ENCODE measurements around the gene GPSM1.

Gene GPSM1

DNA sequence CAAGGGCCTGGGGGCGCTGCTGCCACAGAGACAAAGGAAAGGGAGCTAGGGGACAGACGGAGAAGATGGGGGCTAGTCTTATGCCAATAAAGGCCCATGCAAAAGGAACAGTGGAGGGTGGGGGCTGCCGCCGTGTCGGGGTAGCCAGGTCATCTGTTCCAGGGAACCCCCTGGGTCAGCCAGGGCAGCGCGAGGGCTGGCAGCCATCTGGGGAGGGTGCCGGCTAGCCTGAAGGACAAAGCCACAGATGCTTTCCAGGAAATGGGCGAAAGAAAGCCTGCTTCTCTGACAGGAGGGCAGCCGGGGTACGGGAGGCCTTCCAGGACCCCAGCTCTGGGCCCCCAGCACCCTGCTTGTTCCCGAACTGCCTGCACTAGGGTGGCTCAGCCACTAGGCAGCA lies 47.8 kb downstream of the GPSM1 start:
- DNase-seq (ENCODE audit: low read depth in 2 of 2) = no peak

DNA sequence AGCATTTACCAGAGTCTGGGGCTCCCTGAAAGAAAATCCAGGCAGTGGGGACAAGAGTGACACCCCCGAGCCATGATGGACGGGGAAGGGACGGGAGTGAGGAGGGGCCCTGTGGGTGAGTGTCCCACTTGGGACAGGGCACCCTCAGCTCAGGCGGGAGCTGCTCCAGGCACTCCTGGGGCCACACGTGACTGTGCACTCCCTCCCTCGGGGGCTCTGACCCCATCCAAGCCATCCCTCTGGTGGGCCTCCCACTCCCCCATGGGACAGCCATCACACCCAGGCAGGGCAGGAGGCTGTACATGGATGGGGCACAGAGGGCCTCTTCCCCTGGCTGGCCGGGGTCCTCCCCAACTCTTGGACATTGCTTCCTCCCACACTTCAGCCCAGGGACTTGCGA lies 49.1 kb downstream of the GPSM1 start:
- no peak for DNase-seq (ENCODE audit: low read depth in 2 of 2)

DNA sequence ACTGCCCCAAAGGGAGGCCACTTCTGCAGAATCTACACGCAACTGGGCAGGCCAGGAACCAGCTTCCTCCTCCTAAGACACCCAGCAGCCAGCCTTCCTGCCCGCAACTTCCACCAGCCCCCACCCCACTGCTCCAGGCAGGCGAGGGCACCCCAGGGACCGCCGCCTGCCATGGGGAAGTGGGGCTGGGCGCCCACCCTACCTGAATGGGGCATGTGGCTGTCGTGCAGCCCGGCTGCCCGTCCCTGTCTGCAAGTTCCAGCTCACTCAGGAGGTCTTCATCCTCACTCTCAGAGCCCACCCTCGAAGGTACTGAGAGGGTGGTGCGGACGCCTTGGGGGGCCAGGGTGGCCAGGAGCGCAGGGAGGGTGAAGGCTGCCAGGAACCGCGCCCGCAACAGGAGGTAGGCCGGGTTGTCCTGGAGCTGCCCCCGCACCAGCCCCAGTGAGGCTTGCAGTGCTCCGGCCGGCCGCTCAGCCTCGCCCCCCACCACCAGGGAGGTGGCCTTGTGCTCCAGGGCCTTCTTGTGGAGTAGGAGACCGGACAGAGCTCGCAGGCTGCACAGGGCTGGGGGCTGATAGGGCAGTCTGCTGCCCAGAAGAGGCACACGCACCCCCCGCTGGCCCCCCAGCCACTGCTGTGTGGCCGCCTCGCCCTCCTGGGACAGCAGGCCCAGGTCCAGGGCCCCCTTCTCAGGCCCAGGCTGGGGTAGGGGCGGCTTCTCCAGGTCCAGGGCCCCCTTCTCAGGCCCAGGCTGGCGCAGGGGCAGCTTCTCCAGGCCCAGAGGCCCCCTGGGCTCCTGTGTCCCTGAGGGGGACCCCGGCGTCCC lies 50.2 kb downstream of the GPSM1 start:
- no peak for DNase-seq (ENCODE audit: low read depth in 2 of 2)

DNA sequence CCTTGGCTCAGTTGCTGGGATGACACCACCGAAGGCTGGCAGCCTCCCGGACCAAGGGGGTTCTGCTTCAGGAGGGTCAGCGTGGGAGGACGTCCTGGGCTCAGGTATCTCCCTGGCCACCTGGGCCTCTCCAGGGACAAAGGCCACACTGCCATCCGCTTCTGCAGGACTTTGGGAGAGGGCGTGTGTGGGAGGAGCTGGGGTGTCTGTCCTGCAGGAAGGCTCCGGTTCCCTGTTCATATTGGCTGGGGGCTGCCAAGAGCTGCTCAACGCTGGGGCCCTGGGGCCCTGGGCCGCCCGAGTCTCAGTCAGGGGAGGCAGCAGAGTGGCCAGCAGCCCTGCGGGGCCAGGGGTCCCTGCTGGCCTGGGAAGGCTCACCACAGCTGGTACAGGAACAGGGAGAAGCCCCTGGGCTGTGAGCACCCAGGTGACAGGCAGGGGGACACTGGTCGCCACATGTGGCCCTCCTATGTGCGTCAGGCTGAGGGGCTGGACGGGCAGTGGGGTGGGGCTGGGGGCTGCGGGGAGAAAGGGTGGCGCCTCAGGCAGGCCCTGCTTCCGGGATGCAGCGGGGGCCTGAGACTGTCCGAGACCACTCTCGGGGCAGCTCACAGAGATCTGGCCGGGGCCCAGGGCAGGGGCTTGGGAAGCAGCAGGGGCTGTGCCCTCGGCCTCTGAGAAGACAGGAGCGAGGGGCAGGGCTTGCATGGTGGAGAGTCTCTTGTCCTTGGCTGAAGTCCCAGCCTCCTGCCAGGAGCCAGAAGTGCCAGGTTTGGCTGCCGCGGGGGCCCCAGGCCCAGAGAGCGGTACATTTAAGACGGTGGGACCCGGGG lies 51.0 kb downstream of the GPSM1 start:
- DNase-seq (ENCODE audit: low read depth in 2 of 2) = no peak

DNA sequence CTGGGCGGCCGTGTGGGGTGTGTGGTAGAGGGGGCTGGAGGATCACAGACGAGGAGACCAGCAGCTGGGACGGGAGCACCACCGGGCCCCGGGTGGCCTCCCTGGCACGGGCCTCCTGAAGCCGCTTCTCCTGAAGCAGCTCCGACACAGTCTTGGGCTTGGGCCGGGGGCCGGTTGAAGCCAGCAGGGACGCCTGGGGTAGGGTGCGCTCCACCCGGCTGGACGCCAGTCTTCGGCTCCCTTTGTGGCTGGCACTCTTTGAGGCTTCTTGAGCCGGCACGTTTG lies 51.6 kb downstream of the GPSM1 start:
- no peak for DNase-seq (ENCODE audit: low read depth in 2 of 2)

DNA sequence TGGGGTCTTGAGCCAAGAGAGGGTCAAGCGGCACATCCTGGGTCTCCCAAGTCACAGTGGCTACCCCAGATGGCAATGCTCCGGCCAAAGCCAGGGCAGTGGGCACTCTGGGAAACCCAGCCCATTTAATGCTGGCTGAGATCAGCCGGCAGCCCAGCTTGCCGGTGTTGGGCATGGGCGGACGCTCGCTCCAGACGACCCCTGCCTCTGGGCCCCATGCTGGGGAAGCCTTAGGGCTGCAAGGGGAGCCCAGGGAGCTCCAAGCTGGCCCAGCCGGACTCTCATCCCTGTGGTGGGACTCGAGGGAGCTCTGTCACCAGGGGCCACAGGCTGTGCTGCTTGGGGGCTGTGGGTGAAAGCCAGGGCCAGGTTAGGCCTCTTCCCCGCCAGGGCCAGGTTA lies 52.1 kb downstream of the GPSM1 start:
- no peak for DNase-seq (ENCODE audit: low read depth in 2 of 2)

DNA sequence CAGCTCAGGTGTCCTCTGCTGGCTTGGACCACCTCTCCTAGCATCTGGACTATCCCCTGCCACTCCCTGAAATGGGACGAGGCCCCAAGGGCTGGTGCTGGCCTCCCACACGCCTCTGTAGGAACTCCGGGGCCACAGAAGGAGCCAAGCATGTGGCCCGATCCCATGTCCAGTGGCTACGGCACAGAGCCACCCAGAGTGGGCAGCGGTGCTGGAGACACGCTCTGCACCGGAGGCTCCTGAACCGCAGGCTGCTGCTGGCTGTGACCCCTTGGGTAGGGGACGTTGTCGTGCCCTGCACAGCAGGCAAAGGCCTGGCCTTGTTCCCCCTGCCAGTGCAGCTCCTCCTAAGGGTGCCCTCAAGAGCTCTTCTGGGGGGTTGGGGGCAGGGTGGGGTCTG lies 52.6 kb downstream of the GPSM1 start:
- DNase-seq (ENCODE audit: low read depth in 2 of 2) = no peak

DNA sequence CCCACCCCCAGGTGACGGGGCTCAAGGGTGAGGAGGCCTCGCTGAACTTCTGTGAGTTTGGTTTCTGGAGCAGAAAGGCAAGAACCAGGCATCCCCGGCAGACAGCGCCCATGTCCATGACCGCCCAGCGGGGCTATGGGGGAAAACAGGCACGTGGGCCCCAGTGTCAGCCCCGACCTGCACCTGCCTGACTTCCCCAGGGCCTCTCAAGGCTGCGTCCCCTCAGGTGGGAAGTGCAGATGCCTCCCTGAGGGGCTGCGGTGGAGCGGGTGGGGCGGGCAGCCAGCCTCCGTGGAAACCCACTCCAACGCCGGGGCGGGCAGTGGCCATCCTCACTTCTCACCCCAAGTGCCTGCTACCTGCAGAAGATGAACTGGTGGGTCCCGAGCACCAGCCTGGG lies 53.0 kb downstream of the GPSM1 start:
- no peak for DNase-seq (ENCODE audit: low read depth in 2 of 2)

DNA sequence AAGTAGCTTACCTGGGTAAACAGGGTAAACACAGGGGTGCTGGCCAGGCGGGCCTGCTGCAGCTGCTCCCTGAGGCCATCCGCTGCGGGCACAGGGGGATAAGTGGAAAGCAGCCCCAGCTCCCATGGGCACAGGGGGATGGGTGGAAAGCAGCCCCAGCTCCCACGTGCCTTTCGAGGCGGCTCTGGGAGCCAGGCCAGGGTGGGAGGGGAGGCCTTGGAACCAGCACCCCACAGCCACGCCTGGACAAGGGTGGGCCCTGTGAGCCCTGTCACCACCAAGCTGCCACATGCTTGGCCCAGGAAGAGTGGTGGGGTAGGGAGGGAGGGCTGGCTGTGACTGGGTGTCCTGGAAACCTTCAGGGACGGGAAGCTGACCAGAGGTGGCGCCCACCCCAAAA lies 54.0 kb downstream of the GPSM1 start:
- no peak for DNase-seq (ENCODE audit: low read depth in 2 of 2)

DNA sequence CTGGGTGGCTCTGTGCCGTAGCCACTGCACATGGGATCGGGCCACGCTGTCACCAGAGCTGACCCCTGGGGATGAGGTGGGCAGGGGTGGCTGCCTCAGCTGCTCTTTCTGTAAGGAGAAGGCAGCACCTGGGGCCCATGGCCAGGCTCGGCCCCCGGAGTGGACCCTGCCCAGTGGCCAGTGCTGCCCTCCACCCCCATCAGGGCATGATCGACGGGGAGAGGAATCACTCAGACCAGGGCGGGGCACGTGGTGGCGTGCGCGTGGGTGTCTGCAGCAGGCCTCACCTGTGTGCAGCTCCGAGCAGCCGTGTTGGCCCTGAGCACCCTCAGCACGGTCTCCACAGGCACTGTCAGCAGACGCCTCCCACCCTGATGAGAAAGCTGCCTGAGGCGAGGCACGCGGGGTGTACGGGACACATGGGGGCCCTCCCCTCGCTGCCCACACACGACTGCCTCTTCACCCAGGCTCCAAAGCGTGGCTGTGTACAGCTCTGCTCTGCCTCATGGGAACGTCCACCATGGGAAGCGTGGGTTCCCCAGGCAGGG lies 54.7 kb downstream of the GPSM1 start:
- DNase-seq (ENCODE audit: low read depth in 2 of 2) = no peak

DNA sequence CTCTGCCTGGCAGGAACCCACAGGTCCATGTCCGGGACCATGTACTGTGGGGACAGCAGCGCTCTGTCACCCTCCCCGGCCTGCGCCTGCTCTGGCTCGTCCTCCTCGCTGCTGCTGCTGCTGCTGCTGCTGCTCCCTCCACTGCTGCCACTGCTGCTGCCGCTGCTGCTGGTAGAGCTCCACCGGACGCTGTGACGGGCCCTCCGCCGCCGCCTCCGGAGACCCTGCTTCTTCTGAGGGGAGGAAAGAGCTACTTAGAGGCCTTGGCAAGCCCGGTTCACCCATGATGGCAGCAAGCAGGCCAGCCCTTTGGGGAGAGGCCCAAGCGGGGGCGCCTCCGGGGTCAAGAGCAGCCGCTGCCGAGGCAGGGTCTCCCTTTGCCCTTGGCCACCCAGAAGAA lies 56.1 kb downstream of the GPSM1 start:
- no peak for DNase-seq (ENCODE audit: low read depth in 2 of 2)

DNA sequence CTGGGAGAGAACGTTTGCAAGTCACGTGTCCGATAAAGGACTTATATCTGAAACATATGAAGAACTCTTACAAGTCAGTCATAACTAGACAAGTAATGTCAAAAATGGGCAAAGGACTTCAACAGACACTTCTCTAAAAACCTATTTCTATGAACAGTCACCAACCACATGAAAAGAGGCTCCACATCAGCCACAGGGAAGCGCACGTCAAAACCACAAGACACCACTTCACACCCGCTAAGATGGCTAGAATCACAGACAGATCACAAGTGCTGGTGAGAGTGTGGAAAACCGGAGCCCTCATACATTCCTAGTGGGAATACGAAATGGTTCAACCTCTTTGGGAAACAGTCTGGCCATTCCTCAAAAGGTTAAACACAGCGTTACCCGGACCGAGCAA lies 57.7 kb downstream of the GPSM1 start:
- peak in 1 of 2 donors; percentile 25 for DNase-seq (ENCODE audit: low read depth in 2 of 2)

DNA sequence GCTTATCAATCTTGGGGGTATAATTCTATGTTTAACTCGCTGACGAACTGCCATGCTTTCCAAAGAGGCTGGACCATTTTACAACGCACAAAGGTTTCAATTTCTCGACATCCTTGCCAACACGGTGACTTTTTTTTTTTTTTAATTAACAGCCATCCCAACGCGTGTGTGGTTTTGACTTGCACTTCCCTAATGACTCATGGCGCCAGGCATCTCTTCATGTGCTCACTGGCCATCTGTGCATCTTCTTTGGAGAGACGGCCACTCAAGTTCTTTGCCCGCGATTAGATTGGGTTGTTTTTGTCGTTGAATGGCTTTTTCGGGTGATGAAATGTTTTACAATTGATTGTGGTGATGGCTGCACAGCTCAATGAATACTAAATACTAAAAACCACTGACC lies 58.7 kb downstream of the GPSM1 start:
- DNase-seq (ENCODE audit: low read depth in 2 of 2) = no peak

DNA sequence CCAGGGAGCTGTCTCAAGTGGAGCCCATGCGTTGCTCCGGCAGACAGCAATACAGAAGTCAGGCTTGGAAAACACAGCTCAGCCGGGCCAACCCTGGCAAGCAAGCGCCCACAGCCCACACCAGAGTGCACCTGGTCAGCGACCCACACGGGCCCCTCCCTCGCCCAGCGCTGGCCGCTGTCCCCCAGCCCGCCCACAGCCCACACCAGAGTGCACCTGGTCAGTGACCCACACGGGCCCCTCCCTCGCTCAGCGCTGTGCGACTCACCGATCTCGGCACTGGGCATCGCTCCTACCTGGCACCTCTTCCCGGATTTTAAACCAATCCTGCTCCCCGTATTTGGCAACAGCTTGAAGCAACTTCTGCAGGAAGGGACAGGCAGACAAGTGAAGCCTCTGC lies 59.9 kb downstream of the GPSM1 start:
- DNase-seq (ENCODE audit: low read depth in 2 of 2) = no peak

DNA sequence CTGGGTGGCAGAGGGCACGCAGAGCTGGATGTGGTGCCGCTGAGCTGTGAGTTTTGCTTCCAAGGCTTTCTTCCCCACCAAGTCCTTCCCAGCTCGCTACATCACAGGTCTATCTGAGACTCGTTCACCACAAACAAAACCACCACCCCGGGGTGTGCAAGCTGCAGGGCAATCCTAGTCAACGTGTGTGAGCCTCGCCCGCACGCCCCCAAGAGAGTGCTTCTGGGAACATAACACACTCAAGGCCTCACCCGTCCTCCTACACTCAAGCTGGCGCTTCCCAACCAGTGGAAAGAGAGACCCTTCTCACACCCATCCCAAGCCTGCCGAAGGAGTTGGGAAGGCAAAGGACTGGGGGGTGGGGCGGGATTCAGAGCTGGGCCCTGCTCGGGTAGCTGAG lies 62.1 kb downstream of the GPSM1 start:
- DNase-seq (ENCODE audit: low read depth in 2 of 2) = no peak

DNA sequence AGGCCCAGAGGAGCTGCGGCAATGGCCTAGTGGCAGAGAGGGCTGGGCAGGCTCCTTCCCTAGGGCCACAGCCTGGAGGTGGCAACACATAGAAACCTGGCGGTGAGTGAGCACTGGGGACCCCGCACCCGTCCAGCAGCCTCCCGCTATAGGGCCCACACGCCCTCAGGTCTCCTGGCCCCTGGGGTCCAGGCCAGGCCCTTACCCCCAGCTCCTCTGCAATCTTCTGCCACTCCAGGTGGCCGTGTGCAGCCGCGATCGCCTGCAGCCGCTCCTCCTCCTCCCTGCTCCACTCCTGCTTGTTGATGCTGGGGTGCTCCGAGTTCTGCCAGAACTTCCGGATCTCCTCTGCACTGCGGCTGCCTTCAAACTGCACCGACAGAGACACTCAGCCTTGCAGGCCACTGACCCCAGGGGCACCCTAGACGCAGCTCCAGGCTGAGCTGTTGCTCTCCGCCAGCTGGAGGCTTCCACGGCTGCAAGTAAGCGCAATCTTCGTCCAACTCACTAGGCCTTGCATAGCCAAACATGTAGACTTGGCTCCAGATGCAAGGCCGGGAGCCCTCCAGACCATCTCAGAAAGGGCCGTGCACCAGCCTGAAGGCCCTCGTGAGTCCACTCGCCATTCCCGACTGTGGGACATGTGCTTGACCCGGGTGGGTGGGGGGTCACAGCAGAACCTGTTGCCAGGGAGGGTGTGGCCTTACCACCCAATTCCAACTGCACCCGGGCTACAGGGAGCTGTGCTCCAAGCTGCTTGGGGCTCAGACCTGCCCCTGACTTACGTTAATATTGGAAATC lies 64.6 kb downstream of the GPSM1 start:
- DNase-seq (ENCODE audit: low read depth in 2 of 2) = no peak

DNA sequence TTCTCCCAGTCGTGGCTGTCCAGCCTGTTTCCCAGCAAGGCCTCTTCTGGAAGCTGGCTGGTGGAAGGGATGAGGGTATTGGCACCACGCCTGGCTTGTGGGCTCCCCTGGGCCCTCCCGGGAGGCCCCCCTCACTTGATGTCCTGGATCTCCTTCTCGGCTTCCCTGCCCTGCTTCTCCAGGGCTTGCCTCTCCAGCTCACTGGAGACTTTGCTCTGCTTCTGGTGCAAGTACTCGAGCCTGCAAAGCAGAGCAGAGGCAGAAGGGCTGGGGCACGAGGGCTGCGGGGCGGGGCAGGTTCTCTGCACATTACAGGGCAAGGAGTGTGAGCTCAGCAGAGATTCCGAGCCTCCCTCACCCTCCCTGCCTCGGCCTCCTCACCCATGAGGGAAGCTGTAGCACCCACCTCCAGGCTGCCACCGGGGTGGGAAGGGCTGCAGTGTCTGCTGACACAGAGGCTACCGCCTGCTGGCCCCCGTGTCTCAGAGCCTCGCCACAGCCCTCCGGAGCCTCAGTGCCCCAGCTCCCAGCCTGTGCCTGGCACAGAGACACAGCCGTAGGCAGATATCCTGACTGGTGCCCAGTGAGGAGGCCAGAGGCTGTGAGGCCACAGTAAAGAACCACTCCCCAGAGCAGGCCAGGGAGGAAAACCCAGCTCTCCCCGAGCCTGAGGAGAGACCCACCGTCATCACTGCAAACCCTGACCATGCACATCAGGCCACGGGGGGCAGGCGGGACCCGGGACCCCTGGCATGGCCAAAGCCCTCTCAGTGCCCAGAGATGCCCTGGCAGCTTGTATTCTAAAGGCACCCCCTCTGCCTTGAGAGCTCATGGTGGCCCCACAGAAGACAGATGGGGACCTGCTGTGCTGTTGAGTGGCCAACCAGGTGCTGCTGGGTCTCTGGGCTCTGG lies 65.5 kb downstream of the GPSM1 start:
- DNase-seq (ENCODE audit: low read depth in 2 of 2) = no peak

DNA sequence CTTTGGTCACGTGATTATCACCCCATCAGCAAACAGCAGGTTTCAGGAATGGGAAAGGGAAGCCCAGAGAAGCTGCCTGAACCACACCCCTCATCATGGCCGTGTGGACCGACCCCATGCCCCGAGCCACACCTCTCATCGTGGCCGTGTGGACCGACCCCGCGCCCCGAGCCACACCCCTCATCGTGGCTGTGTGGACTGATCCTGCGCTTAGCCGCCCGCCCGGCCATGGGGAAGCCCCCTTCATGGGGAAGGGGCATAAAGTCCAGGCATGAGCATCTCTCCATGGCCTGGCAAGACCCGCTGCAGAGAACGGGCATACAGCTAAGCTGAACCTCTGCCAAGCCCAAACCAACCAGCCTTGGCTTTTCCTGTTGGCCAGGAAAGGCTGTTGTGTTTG lies 66.2 kb downstream of the GPSM1 start:
- DNase-seq (ENCODE audit: low read depth in 2 of 2) = no peak

DNA sequence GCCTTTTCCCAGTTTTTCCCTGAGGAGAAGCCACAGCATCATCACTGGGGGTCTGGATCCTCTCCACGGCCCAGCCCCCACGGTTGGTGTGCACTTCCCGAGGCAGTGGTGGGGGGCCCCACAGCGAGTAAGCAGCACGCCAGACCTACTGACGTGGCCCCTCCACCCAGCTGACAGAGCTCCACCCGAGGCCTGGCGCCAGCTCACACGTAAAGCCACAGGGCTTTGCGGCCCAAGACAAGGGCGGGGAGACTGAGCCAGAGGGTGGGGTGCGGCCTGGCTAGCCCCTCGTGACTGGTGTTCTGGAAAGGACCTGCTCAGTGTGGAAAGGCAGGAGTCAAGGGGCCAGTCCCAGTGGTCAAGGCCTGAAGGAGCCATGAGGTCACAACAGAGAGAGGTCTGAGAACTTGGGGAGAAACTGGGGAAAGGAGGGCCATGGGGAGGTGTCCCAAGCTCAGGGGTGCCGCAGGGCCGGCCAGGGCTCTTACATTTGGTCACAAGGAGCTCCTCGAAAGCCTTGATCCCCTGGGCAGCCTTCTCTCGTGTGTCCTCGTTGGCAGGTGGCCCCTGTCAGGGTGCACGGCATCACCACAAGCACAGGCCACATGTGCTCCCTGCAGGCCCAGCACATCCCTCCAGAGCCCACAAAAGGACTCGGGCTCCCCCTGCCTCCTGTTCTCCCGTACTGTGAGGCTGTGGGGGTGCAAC lies 67.1 kb downstream of the GPSM1 start:
- no peak for DNase-seq (ENCODE audit: low read depth in 2 of 2)

DNA sequence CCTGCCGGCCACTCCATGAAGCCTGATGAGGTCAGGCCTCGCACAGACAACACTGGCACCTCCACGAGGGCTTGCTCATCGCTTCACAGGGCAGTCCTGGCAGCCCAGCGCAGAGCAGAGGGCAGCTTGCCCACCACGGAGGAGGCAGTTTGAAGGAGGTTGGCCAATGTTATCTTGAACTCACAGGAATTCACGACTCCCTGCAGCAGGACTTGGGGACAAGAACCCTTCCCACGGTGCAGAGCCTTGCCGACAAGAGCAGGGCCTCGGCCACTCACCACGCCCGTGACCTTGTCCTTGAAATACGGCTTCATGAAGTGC lies 67.6 kb downstream of the GPSM1 start:
- DNase-seq (ENCODE audit: low read depth in 2 of 2) = no peak
